ENCODE results near the gene PXDN.

GRCh38 chr2:1694371-1695271 is 49.7 kb downstream of the PXDN start:
- no peak for TF ChIP-seq CHD4 (IDR thresholded peaks at IDR 0.05)
- TF ChIP-seq YY1 (IDR thresholded peaks at IDR 0.05; ENCODE audit: low read depth, low read length): no peak
- no peak for TF ChIP-seq CTCF (IDR thresholded peaks at IDR 0.05 in 2 of 3, conservative IDR thresholded peaks at IDR 0.05 in 1 of 3; ENCODE audit: control insufficient read depth in 2 of 3, extremely low read depth in 1 of 3, insufficient read depth in 1 of 3, low read depth in 3 of 3, low read length in 3 of 3)
- TF ChIP-seq EP300 (IDR thresholded peaks at IDR 0.05; ENCODE audit: borderline replicate concordance in 1 of 2, control insufficient read depth in 1 of 2, low read depth in 2 of 2, low read length in 2 of 2): no peak
- TF ChIP-seq POLR2AphosphoS5 (IDR thresholded peaks at IDR 0.05; ENCODE audit: low read length): no peak
- no peak for TF ChIP-seq TARDBP (IDR thresholded peaks at IDR 0.05; ENCODE audit: borderline replicate concordance)
- no peak for TF ChIP-seq SIN3A (IDR thresholded peaks at IDR 0.05; ENCODE audit: low read depth, low read length)
- no peak for TF ChIP-seq ZNF384 (IDR thresholded peaks at IDR 0.05; ENCODE audit: borderline replicate concordance, low read depth, low read length)
- TF ChIP-seq HDAC6 (IDR thresholded peaks at IDR 0.05; ENCODE audit: unreplicated experiment): no peak
- no peak for TF ChIP-seq POLR2A (IDR thresholded peaks at IDR 0.05; ENCODE audit: low read depth, low read length)
- no peak for TF ChIP-seq SUZ12 (IDR thresholded peaks at IDR 0.05; ENCODE audit: unreplicated experiment)
- no peak for TF ChIP-seq REST (IDR thresholded peaks at IDR 0.05; ENCODE audit: low read depth, low read length)
- no peak for TF ChIP-seq SMAD1 (IDR thresholded peaks at IDR 0.05; ENCODE audit: low read depth, partially characterized antibody)
- TF ChIP-seq NRF1 (conservative IDR thresholded peaks at IDR 0.05; ENCODE audit: low read depth, low read length): no peak

Data from GM12878 (cell line).